ENCODE measurements around the gene DUSP1. TPM values are rescaled to one million over a fixed set of nuclear protein-coding genes. Genes with fewer than 3 reads are reported as not detected.

Gene DUSP1
- total RNA-seq, 4 donors from 2014 or later: 455 to 718 (median 676) TPM

GRCh38 chr5:172744123-172745104 is 26.6 kb downstream of the DUSP1 start:
- Histone ChIP-seq H3K27ac (replicated peaks in 1 of 4) (peak overlapping the region; percentile 3 to 45 (median 22)), H3K27me3 (no peaks in the 10 kb centered on the region), H3K4me3 (no peak overlapping the region), H3K9me3 (peaks cover 0 to 4% (median 0%) of the 10 kb centered on the region in 4 donors), H3K4me1 (peaks cover 63 to 92% (median 76%) of the 10 kb centered on the region in 4 donors), H3K36me3 (no peaks in the 10 kb centered on the region)
- no peak for DNase-seq (ENCODE audit: extremely low spot score)
- intact Hi-C loops (cut with DNase I): no loop called here
- no peak for TF ChIP-seq EP300 (IDR thresholded peaks at IDR 0.05)
- no peak for TF ChIP-seq POLR2A (IDR thresholded peaks at IDR 0.05; ENCODE audit: low read depth)
- no peak for TF ChIP-seq CTCF (IDR thresholded peaks at IDR 0.05)
- no peak for TF ChIP-seq POLR2AphosphoS5 (IDR thresholded peaks at IDR 0.05)
- 74% methylated on average over 12 of the region's 12 CpGs for WGBS

- WGBS: 97% methylated on average over 7 of the region's 7 CpGs
- no peak for DNase-seq (ENCODE audit: extremely low spot score)
- Histone ChIP-seq H3K9me3 (peaks cover 0 to 4% (median 0%) of the 10 kb centered on the region in 4 donors), H3K27ac (replicated peaks in 1 of 4) (peak overlapping the region; percentile 3 to 98 (median 92)), H3K36me3 (no peaks in the 10 kb centered on the region), H3K4me3 (no peak overlapping the region), H3K27me3 (no peaks in the 10 kb centered on the region), H3K4me1 (peaks cover 56 to 91% (median 70%) of the 10 kb centered on the region in 4 donors)
- intact Hi-C loops (cut with DNase I): no loop called here
- TF ChIP-seq EP300 (IDR thresholded peaks at IDR 0.05): no peak
- TF ChIP-seq POLR2A (IDR thresholded peaks at IDR 0.05; ENCODE audit: low read depth): no peak
- TF ChIP-seq POLR2AphosphoS5 (IDR thresholded peaks at IDR 0.05): no peak
- no peak for TF ChIP-seq CTCF (IDR thresholded peaks at IDR 0.05)
Measured at GRCh38 chr5:172743112-172743959, 27.7 kb downstream of the DUSP1 start.

GRCh38 chr5:172741206-172741582 is 29.8 kb downstream of the DUSP1 start:
- intact Hi-C loops (cut with DNase I): no loop called here
- Histone ChIP-seq H3K4me1 (peaks cover 37 to 82% (median 65%) of the 10 kb centered on the region in 4 donors), H3K27ac (replicated peaks in 1 of 4) (peak overlapping the region; percentile 90 to 98 (median 96)), H3K27me3 (no peaks in the 10 kb centered on the region), H3K36me3 (no peaks in the 10 kb centered on the region), H3K9me3 (no peaks in the 10 kb centered on the region), H3K4me3 (no peak overlapping the region)
- no peak for DNase-seq (ENCODE audit: extremely low spot score)
- WGBS: 55% methylated on average over 1 of the region's 1 CpG
- TF ChIP-seq POLR2AphosphoS5 (IDR thresholded peaks at IDR 0.05) (no peak), EP300 (IDR thresholded peaks at IDR 0.05) (no peak), POLR2A (IDR thresholded peaks at IDR 0.05; ENCODE audit: low read depth) (no peak), CTCF (IDR thresholded peaks at IDR 0.05) (no peak)

GRCh38 chr5:172740428-172741205 is 30.4 kb downstream of the DUSP1 start:
- Histone ChIP-seq H3K4me1 (peaks cover 31 to 82% (median 64%) of the 10 kb centered on the region in 4 donors), H3K4me3 (peak overlapping the region in 1 of 4 donors; percentile 12), H3K36me3 (no peaks in the 10 kb centered on the region), H3K9me3 (no peaks in the 10 kb centered on the region), H3K27me3 (no peaks in the 10 kb centered on the region), H3K27ac (replicated peaks in 1 of 4) (peak overlapping the region; percentile 90 to 98 (median 96))
- WGBS: 53% methylated on average over 13 of the region's 15 CpGs
- no peak for DNase-seq (ENCODE audit: extremely low spot score)
- intact Hi-C loops (cut with DNase I): no loop called here
- no peak for TF ChIP-seq POLR2A (IDR thresholded peaks at IDR 0.05; ENCODE audit: low read depth)
- peak; percentile 22 for TF ChIP-seq EP300 (IDR thresholded peaks at IDR 0.05)
- no peak for TF ChIP-seq CTCF (IDR thresholded peaks at IDR 0.05)
- peak; percentile 66 to 83 for TF ChIP-seq POLR2AphosphoS5 (IDR thresholded peaks at IDR 0.05)

All from esophagus muscularis mucosa (tissue), 4 donors.